Natural killer cell (primary cell): ENCODE measurements around the gene NPW. TPM values are rescaled to one million over a fixed set of nuclear protein-coding genes. Genes with fewer than 3 reads are reported as not detected.

ENCODE experiments used
- ATAC-seq, 3 donors: fragments of 150-1000 bp in 2 of 3; fragments of 200-7000 bp in 1 of 3; cut with Tn5 transposase; 1 replicate in 1 of 3; 2 replicates in 2 of 3; pipeline ENCODE4 v1.10.0; 2021; ENCODE audit warnings: mild to moderate bottlenecking in 2 of 3, moderate library complexity in 2 of 3
- DNase-seq, 2 donors: peaks; one replicate each; pipeline versions ENCODE4 v3.0.0 to v3.0.0-alpha.2; 2013 to 2021; ENCODE audit warnings: mixed read lengths in 1 of 2
- H3K27ac ChIP-seq: one replicate; pipeline ENCODE4 v1.5.1; 2013; ENCODE audit warnings: mild to moderate bottlenecking, low read length
- H3K27me3 ChIP-seq: one replicate; pipeline ENCODE4 v1.6.1; 2013; ENCODE audit warnings: low read length; ENCODE audit not compliant: control insufficient read depth, insufficient read depth
- H3K36me3 ChIP-seq: one replicate; pipeline ENCODE4 v1.6.1; 2013; ENCODE audit warnings: low read length; ENCODE audit not compliant: control insufficient read depth, insufficient read depth
- H3K4me1 ChIP-seq: one replicate; pipeline ENCODE4 v1.6.1; 2013; ENCODE audit warnings: low read length; ENCODE audit not compliant: control insufficient read depth, insufficient read depth
- H3K4me3 ChIP-seq: one replicate; pipeline ENCODE4 v1.5.1; 2013; ENCODE audit warnings: low read length
- H3K9me3 ChIP-seq: one replicate; pipeline ENCODE4 v1.6.1; 2013; ENCODE audit warnings: low read length; ENCODE audit not compliant: control insufficient read depth, insufficient read depth
- H3K27ac Mint-ChIP-seq, 2 donors: one replicate each; pipeline ENCODE4 v1.8.0; 2022; ENCODE audit warnings: mild to moderate bottlenecking in 2 of 2, mixed read lengths in 2 of 2, moderate library complexity in 1 of 2
- H3K27me3 Mint-ChIP-seq, 2 donors: one replicate each; pipeline ENCODE4 v1.8.0; 2022; ENCODE audit warnings: low read depth in 2 of 2, mixed read lengths in 2 of 2
- H3K36me3 Mint-ChIP-seq: one replicate; pipeline ENCODE4 v1.8.0; 2022; ENCODE audit warnings: mixed read lengths
- H3K4me1 Mint-ChIP-seq, 2 donors: one replicate each; pipeline ENCODE4 v1.8.0; 2022; ENCODE audit warnings: mixed read lengths in 2 of 2
- H3K4me3 Mint-ChIP-seq: one replicate; pipeline ENCODE4 v1.8.0; 2022; ENCODE audit warnings: mild to moderate bottlenecking, moderate library complexity, mixed read lengths
- H3K9me3 Mint-ChIP-seq, 2 donors: one replicate each; pipeline ENCODE4 v1.8.0; 2022; ENCODE audit warnings: mixed read lengths in 2 of 2
- CTCF ChIP-seq: fragments of 200-600 bp; IDR thresholded peaks from one replicate; pipeline ENCODE4 v1.8.0; 2022; ENCODE audit warnings: antibody characterized with exemption
- WGBS: methylation state at CpG from one replicate; pipeline ENCODE4 v1.1.7; 2013; ENCODE audit warnings: missing lambda C conversion rate; ENCODE audit not compliant: insufficient coverage; 5-methylcytosine and 5-hydroxymethylcytosine counted together
- intact Hi-C: fragments of 100-400 bp; cut with micrococcal nuclease; formaldehyde crosslinking; loops from one replicate; pipeline ENCODE4 v1.14.2; 2022
- total RNA-seq, 4 donors: library from RNA; stranded (reverse); fragments of 120-200 nt in 1 of 4; gene quantifications; one replicate each; pipeline versions ENCODE4 v1.2.3 to v1.2.4, GENCODE V29; 2013 to 2022

NPW gene
- total RNA-seq, 3 donors from 2014 or later (not counting 1 experiment from before 2014, with no cell fraction given), result 0.80 TPM; not detected in 2

- H3K27me3 Mint-ChIP-seq, result no peaks in the 10 kb centered on the region
- H3K4me1 Mint-ChIP-seq, result peaks cover 0 to 8% of the 10 kb centered on the region in 2 donors
- 88% methylated on average over 18 of the region's 18 CpGs for WGBS
- Histone ChIP-seq H3K4me1 (peaks cover 18% of the 10 kb centered on the region), H3K4me3 (no peak overlapping the region), H3K27ac (no peak overlapping the region), H3K9me3 (no peaks in the 10 kb centered on the region), H3K36me3 (no peaks in the 10 kb centered on the region), H3K27me3 (peaks cover 5% of the 10 kb centered on the region)
- DNase-seq (no peak), ATAC-seq (no peak)
- no peaks in the 10 kb centered on the region for H3K9me3 Mint-ChIP-seq
- no peak overlapping the region for H3K27ac Mint-ChIP-seq
- TF ChIP-seq CTCF, result no peak
- H3K36me3 Mint-ChIP-seq, result no peaks in the 10 kb centered on the region
- H3K4me3 Mint-ChIP-seq, result no peak overlapping the region
- intact Hi-C loops, result loop anchor here (10.0 kb wide), 1 partner anchor 236 kb away; the partner anchor contains the start of gene RNPS1
Observed at GRCh38 chr16:2028620-2029220, 9.1 kb downstream of the NPW start.

- Mint-ChIP-seq H3K9me3 (no peaks in the 10 kb centered on the region), H3K4me3 (no peak overlapping the region), H3K4me1 (peaks cover 0 to 5% of the 10 kb centered on the region in 2 donors), H3K36me3 (no peaks in the 10 kb centered on the region), H3K27ac (no peak overlapping the region), H3K27me3 (no peaks in the 10 kb centered on the region)
- no peaks in the 10 kb centered on the region for H3K9me3 ChIP-seq
- peaks cover 15% of the 10 kb centered on the region for H3K4me1 ChIP-seq
- WGBS, result 94% methylated on average over 22 of the region's 22 CpGs
- ATAC-seq, result no peak
- no peak overlapping the region for H3K27ac ChIP-seq
- no peak for TF ChIP-seq CTCF
- H3K27me3 ChIP-seq, result peaks cover 5% of the 10 kb centered on the region
- H3K36me3 ChIP-seq, result no peaks in the 10 kb centered on the region
- intact Hi-C loops, result loop anchor here (10.0 kb wide), 1 partner anchor 235 kb away; the partner anchor contains the start of gene RNPS1
- no peak for DNase-seq
- no peak overlapping the region for H3K4me3 ChIP-seq
Observed at GRCh38 chr16:2029350-2029749, 9.8 kb downstream of the NPW start.

- no peaks in the 10 kb centered on the region for H3K36me3 ChIP-seq
- no peak for ATAC-seq
- Mint-ChIP-seq H3K27me3 (no peaks in the 10 kb centered on the region), H3K27ac (no peak overlapping the region), H3K9me3 (no peaks in the 10 kb centered on the region), H3K4me1 (peaks cover 0 to 4% of the 10 kb centered on the region in 2 donors), H3K4me3 (peak overlapping the region; percentile 21), H3K36me3 (no peaks in the 10 kb centered on the region)
- no peak for TF ChIP-seq CTCF
- H3K4me1 ChIP-seq, result peaks cover 15% of the 10 kb centered on the region
- H3K4me3 ChIP-seq, result no peak overlapping the region
- DNase-seq, result no peak
- intact Hi-C loops, result no loop called here
- H3K27me3 ChIP-seq, result peaks cover 4% of the 10 kb centered on the region
- H3K27ac ChIP-seq, result no peak overlapping the region
- H3K9me3 ChIP-seq, result no peaks in the 10 kb centered on the region
- 94% methylated on average over 10 of the region's 11 CpGs for WGBS
Observed at GRCh38 chr16:2030036-2030435, 10.5 kb downstream of the NPW start.

- WGBS, result 84% methylated on average over 11 of the region's 11 CpGs
- no peak overlapping the region for H3K27ac ChIP-seq
- Mint-ChIP-seq H3K4me3 (no peak overlapping the region), H3K27ac (no peak overlapping the region), H3K36me3 (no peaks in the 10 kb centered on the region), H3K27me3 (no peaks in the 10 kb centered on the region), H3K4me1 (no peaks in the 10 kb centered on the region), H3K9me3 (no peaks in the 10 kb centered on the region)
- no peak overlapping the region for H3K4me3 ChIP-seq
- TF ChIP-seq CTCF, result no peak
- peaks cover 2% of the 10 kb centered on the region for H3K27me3 ChIP-seq
- H3K9me3 ChIP-seq, result no peaks in the 10 kb centered on the region
- no peak for ATAC-seq
- DNase-seq, result no peak
- intact Hi-C loops, result no loop called here
- no peaks in the 10 kb centered on the region for H3K36me3 ChIP-seq
- peaks cover 11% of the 10 kb centered on the region for H3K4me1 ChIP-seq
Observed at GRCh38 chr16:2031081-2031577, 11.5 kb downstream of the NPW start.
